Gastrocnemius medialis (tissue), 4 donors: Measurements from ENCODE around the gene TENT5D. TPM values are rescaled to one million over a fixed set of nuclear protein-coding genes. Genes with fewer than 3 reads are reported as not detected.
A peak's percentile ranks its signal among the peaks of the same experiment; 100 is the strongest.
"Not testable (repeated sequence)": the region's sequence is repeated elsewhere in the genome, so short reads cannot be mapped to it uniquely, and the experiment has no call there.

Source experiments
- ATAC-seq, 2 donors: fragments of 150-250 bp; one replicate each; pipeline ENCODE4 v1.9.1; 2016
- DNase-seq, 2 donors: peaks; one replicate each; pipeline ENCODE4 v3.0.0-alpha.2; 2019
- H3K27ac ChIP-seq, 4 donors: fragments of 200-600 bp; sonication (generic); 1 replicate in 1 of 4; 2 replicates in 3 of 4; pipeline ENCODE4 v1.5.1; 2016 to 2018; ENCODE audit warnings: mild to moderate bottlenecking in 2 of 4, moderate library complexity in 1 of 4
- H3K27me3 ChIP-seq, 3 donors: fragments of 200-600 bp; sonication (generic) in 2 of 3; 1 replicate in 1 of 3; 2 replicates in 2 of 3; pipeline versions ENCODE4 v1.5.1 to v1.6.0; 2016 to 2019; ENCODE audit warnings: mild to moderate bottlenecking in 1 of 3, moderate library complexity in 1 of 3
- H3K36me3 ChIP-seq, 2 donors: fragments of 200-600 bp; sonication (generic) in 1 of 2; one replicate each; pipeline ENCODE4 v1.5.1; 2017 to 2018
- H3K4me1 ChIP-seq, 2 donors: fragments of 200-600 bp; sonication (generic) in 1 of 2; one replicate each; pipeline ENCODE4 v1.5.1; 2016 to 2017; ENCODE audit warnings: mild to moderate bottlenecking in 2 of 2
- H3K4me3 ChIP-seq, 4 donors: fragments of 200-600 bp; sonication (generic) in 3 of 4; 1 replicate in 1 of 4; 2 replicates in 3 of 4; pipeline ENCODE4 v1.5.1; 2016 to 2019; ENCODE audit warnings: mild to moderate bottlenecking in 2 of 4
- H3K9me3 ChIP-seq, 3 donors: fragments of 200-600 bp; sonication (generic) in 2 of 3; 1 replicate in 1 of 3; 2 replicates in 2 of 3; pipeline ENCODE4 v1.5.1; 2016 to 2019
- POLR2A ChIP-seq, 2 donors: fragments of 450-650 bp; IDR thresholded peaks; one replicate each; pipeline ENCODE4 v1.6.1; 2017; ENCODE audit warnings: antibody characterized with exemption in 2 of 2, mild to moderate bottlenecking in 2 of 2, moderate library complexity in 2 of 2
- in situ Hi-C, 4 donors: fragments of 200-750 bp; cut with MboI; loops; one replicate each; pipeline versions ENCODE4 v1.15.0 to v1.8.0; 2017; ENCODE audit warnings: low sequenced_read_pairs in 4 of 4
- intact Hi-C: fragments of 100-400 bp; cut with DNase I; formaldehyde crosslinking; loops from one replicate; pipeline ENCODE4 v1.15.1; 2023; ENCODE audit warnings: low total_unique reads
- total RNA-seq, 4 donors: library from RNA; depleted of rRNA; stranded (reverse); fragments of >200 nt; gene quantifications; one replicate each; pipeline versions ENCODE4 v1.1.0 to v1.2.3, GENCODE V29; 2016
- TF ChIP-seq, protein P1 (sequence below), 5 experiments: fragments of 450-650 bp in 3 of 5; fragments of 200-600 bp in 2 of 5; sonication (generic) in 2 of 5; IDR thresholded peaks in 4 of 5; conservative IDR thresholded peaks in 1 of 5; 1 replicate in 4 of 5; 2 replicates in 1 of 5; pipeline ENCODE4 v1.5.1; 2016 to 2019; ENCODE audit warnings: antibody characterized with exemption in 5 of 5, mild to moderate bottlenecking in 3 of 5, moderate library complexity in 3 of 5

Gene TENT5D
- total RNA-seq, 4 donors from 2014 or later = not detected

- Histone ChIP-seq H3K4me1 (no peaks in the 10 kb centered on the region), H3K27me3 (peaks cover 0 to 3% (median 0%) of the 10 kb centered on the region in 3 donors), H3K27ac (no peak overlapping the region), H3K9me3 (no peaks in the 10 kb centered on the region), H3K36me3 (no peaks in the 10 kb centered on the region), H3K4me3 (no peak overlapping the region)
- no peak for ATAC-seq
- in situ Hi-C loops = no loop called here
- intact Hi-C loops = no loop called here
- no peak for TF ChIP-seq POLR2A (IDR thresholded peaks at IDR 0.05)
- TF ChIP-seq, protein P1, sequence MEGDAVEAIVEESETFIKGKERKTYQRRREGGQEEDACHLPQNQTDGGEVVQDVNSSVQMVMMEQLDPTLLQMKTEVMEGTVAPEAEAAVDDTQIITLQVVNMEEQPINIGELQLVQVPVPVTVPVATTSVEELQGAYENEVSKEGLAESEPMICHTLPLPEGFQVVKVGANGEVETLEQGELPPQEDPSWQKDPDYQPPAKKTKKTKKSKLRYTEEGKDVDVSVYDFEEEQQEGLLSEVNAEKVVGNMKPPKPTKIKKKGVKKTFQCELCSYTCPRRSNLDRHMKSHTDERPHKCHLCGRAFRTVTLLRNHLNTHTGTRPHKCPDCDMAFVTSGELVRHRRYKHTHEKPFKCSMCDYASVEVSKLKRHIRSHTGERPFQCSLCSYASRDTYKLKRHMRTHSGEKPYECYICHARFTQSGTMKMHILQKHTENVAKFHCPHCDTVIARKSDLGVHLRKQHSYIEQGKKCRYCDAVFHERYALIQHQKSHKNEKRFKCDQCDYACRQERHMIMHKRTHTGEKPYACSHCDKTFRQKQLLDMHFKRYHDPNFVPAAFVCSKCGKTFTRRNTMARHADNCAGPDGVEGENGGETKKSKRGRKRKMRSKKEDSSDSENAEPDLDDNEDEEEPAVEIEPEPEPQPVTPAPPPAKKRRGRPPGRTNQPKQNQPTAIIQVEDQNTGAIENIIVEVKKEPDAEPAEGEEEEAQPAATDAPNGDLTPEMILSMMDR (IDR thresholded peaks at IDR 0.05 in 4 of 5, conservative IDR thresholded peaks at IDR 0.05 in 1 of 5) = no peak
- DNase-seq = no peak
These were observed 3.5 kb downstream of the TENT5D start for GRCh38 chrX:80423744-80424143.

GRCh38 chrX:80430826-80431504 is 10.7 kb downstream of the TENT5D start:
- peaks cover 0 to 3% (median 0%) of the 10 kb centered on the region in 3 donors for H3K27me3 ChIP-seq
- ATAC-seq = no peak
- intact Hi-C loops = no loop called here
- no peak for DNase-seq
- H3K4me1 ChIP-seq = no peaks in the 10 kb centered on the region
- H3K36me3 ChIP-seq = no peaks in the 10 kb centered on the region
- H3K4me3 ChIP-seq = no peak overlapping the region
- TF ChIP-seq POLR2A (IDR thresholded peaks at IDR 0.05) = no peak
- TF ChIP-seq, protein P1 (IDR thresholded peaks at IDR 0.05 in 4 of 5, conservative IDR thresholded peaks at IDR 0.05 in 1 of 5) = no peak
- no peaks in the 10 kb centered on the region for H3K9me3 ChIP-seq
- H3K27ac ChIP-seq = no peak overlapping the region
- in situ Hi-C loops = no loop called here

- intact Hi-C loops (no loop called here), in situ Hi-C loops (no loop called here)
- H3K27me3 ChIP-seq = no peaks in the 10 kb centered on the region
- ATAC-seq (no peak), DNase-seq (no peak)
- no peak for TF ChIP-seq POLR2A (IDR thresholded peaks at IDR 0.05)
- TF ChIP-seq, protein P1 (IDR thresholded peaks at IDR 0.05 in 4 of 5, conservative IDR thresholded peaks at IDR 0.05 in 1 of 5) = no peak
- H3K4me3 ChIP-seq = no peak overlapping the region
- H3K9me3 ChIP-seq = no peaks in the 10 kb centered on the region
- no peak overlapping the region for H3K27ac ChIP-seq
- no peaks in the 10 kb centered on the region for H3K36me3 ChIP-seq
- no peaks in the 10 kb centered on the region for H3K4me1 ChIP-seq
These were observed 11.2 kb downstream of the TENT5D start for GRCh38 chrX:80431505-80431832.

DNA sequence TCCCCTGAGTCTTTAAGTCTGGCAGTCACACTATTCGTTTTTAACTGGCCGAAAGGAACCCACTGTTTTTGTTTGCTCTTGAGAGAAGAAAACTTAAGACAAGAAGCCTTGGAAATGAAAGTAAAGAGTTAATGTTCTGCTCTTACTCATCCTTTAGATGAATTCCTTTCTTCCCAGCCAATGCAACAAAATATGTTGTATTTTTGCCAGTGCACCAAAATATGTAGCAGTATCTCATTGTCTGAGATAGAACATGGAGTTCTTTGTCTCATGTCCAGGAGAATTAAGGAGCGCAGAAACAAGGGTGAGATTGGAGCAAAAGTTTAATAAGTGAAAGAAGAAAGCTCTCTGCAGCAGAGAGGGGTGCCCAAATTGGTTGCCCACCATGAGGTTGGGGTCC is 12.2 kb downstream of the TENT5D start:
- H3K9me3 ChIP-seq = no peaks in the 10 kb centered on the region
- H3K4me3 ChIP-seq = no peak overlapping the region
- H3K4me1 ChIP-seq = no peaks in the 10 kb centered on the region
- TF ChIP-seq POLR2A (IDR thresholded peaks at IDR 0.05) = no peak
- TF ChIP-seq, protein P1 (IDR thresholded peaks at IDR 0.05 in 4 of 5, conservative IDR thresholded peaks at IDR 0.05 in 1 of 5) = no peak
- intact Hi-C loops = no loop called here
- H3K27me3 ChIP-seq = no peaks in the 10 kb centered on the region
- DNase-seq (no peak), ATAC-seq (peak; percentile 36 to 39)
- in situ Hi-C loops = no loop called here
- no peak overlapping the region for H3K27ac ChIP-seq
- no peaks in the 10 kb centered on the region for H3K36me3 ChIP-seq

DNA sequence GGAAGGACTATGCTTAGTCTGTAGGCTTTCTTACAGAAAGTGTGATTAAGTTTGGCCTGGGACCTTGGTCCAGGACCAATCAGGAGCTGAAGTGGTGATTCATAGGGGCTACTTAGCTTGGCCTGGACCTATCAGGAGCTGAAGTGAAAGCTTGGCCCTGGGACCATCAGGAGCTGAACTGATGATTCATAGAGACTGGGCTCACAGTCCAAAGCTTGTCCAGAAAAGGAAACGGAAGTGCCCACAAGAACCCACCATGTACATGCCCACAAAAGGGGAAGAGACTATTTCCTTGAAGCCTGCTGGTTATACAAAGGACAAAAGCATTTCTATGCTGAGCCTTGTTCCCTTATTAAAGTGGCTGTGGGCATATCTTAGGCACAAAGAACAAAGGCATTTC is 12.6 kb downstream of the TENT5D start:
- Histone ChIP-seq H3K4me3 (no peak overlapping the region), H3K4me1 (no peaks in the 10 kb centered on the region), H3K27me3 (no peaks in the 10 kb centered on the region), H3K9me3 (no peaks in the 10 kb centered on the region), H3K36me3 (no peaks in the 10 kb centered on the region), H3K27ac (no peak overlapping the region)
- intact Hi-C loops (no loop called here), in situ Hi-C loops (no loop called here)
- TF ChIP-seq, protein P1 (IDR thresholded peaks at IDR 0.05 in 4 of 5, conservative IDR thresholded peaks at IDR 0.05 in 1 of 5) = no peak
- no peak for TF ChIP-seq POLR2A (IDR thresholded peaks at IDR 0.05)
- ATAC-seq (peak; percentile 52 to 62), DNase-seq (peak; percentile 2 to 27)

DNA sequence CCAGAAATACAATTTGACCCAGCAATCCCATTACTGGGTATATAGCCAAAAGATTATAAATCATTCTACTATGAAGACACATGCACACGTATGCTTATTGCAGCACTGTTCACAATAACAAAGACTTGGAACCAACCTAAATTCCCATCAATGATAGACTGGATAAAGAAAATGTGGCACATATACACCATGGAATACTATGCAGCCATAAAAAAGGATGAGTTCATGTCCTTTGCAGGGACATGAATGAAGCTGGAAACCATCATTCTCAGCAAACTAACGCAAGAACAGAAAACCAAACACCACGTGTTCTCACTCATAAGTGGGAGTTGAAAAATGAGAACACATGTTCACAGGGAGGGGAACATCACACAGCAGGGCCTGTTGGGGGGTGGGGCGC is 47.9 kb downstream of the TENT5D start:
- H3K27me3 ChIP-seq, DNase-seq, in situ Hi-C loops, H3K27ac ChIP-seq, H3K36me3 ChIP-seq, H3K9me3 ChIP-seq, H3K4me1 ChIP-seq, H3K4me3 ChIP-seq, ATAC-seq, intact Hi-C loops: not testable (repeated sequence)
